Inflammatory macrophage (primary cell): Measurements from ENCODE around the gene RAB22A.
A peak's percentile ranks its signal among the peaks of the same experiment; 100 is the strongest.

ENCODE experiments used
- DNase-seq, 2 donors: peaks; one replicate each; pipeline ENCODE4 v3.0.0-alpha.2; 2020 to 2022

The RAB22A gene

DNA sequence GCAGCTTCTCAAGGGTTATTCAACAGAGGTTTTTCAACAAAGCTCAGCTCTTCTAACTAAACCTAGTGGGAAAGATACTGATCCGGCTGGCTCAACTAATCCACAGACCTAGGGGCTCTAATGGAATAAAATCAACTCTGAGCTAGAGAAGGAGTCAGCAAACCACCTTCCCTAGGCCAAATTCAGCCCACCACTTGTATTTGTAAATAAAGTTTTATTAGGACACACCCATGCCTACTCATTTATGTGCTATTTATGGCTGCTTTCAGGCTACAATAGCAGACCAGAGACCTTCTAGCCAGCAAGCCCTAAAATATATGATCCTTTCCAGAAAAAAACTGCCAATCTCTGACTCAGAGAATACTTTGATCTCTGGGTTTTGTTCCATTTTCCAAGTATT lies 6.0 kb upstream of the RAB22A start:
- no peak for DNase-seq

DNA sequence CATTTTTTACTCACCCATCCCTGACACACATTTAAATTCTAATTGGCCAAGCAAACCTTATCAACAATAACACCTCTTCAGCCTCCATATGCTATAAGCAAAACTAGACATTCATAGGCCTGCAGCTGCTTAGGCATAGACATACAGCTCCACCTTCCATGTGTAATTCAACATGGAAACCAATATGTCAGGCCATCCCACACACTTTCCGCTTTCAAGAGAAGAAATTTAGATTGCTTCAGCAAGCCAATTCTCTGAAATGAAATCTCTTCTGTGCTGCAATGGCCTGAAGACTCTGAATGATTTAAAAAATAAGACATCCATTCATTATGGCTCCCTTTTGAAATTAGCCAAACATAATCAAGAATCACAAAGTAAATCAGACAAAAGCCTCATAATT lies 4.5 kb upstream of the RAB22A start:
- peak; percentile 81 to 83 for DNase-seq

DNA sequence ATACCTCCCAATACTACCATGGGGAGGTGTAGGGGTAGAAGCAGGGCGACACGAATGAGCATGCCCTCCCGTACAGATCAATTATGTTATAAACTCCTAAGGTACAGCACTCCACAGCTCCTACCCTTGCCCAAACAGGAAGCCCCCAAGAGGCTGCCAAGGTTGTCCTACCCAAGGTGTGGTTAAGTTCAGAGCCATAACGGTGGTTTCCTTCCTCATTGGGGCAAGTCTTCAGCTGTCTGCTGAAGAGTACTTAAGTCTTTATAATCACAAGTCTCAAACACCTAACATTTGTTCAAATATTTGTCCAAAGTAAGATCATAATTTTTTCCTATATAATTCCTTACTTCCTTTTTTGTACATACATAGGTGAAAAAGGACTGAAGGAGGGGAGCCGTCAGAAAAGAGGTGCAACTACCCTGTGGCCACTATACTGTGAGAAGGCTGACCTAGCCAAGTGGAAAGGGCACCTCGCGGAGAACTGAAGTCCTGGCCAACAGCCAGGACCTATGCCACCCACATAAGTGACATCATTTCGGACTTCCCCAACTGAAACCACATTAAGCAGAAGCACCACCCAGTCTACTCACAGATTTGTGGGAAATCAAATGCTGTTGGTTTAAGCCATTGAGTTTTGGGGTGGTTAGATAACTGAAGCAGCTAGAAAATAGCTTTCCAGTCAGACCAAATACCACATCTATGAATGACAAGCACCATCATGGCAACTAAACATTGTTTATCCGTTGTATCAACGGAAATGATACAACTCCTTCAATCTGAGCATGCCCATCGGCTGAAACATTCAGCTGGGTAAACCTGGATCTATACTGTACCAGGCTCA lies 2.9 kb upstream of the RAB22A start:
- peak; percentile 94 to 96 for DNase-seq

DNA sequence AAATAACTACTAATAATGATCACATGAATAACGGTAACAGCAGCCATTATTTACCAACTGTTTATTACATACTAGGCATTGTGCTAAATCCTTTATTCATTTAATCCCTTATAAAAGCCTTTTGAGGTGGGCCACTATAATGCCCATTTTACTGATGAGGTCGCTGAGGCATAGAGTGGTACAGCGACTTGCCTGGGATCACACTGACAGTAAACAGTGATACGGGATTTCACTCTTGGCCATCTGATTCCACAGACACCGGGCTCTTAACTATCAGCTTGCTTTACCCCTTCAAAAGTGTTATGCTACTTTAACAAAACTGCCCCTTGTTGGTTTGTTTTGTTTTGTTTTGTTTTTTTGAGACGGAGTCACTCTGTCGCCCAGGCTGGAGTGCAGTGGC lies 2.2 kb upstream of the RAB22A start:
- DNase-seq, result no peak

GRCh38 chr20:58308290-58308679 lies 1.2 kb upstream of the RAB22A start:
- no peak for DNase-seq

DNA sequence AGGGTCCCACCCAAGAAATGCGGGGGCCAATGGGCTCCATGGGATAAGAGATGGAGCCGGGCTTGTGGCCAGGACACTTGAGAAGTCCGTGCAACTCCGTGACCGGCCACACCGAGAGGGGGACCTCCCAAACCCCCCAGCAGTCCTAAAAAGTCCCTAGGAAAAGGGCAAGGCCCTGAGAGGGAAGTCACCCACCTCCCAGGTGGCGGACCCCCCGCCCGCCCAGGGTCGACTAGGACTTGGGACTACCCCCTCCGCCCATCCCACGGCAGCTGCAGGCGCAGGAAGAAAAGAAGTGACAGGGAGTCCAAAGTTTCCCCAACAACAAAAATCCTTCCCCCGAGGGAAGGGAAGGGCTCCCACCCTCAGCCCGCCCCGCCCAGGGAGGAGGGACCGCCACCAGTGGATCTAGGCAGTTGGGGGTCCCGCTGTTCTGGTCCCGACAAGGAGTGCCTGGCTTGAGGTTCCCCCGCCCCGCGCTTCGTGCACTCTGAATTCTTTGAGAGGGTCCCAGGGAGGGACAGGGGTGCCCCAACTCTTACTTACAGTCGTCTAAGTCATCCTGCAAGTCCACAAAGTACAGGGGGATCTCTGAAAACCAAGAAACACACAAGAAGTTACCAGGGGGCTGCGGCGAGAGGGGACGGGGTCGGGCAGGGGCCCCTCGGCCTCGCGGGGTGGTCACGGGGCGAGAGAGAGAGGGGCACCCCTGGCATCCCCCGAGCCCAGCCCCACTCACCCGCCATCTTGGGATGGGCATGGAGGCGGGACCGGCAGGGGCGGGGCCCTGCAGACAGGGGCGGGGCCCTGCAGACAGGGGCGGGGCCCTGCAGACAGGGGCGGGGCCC lies 611 bp upstream of the RAB22A start:
- peak in 1 of 2 donors; percentile 59 for DNase-seq

DNA sequence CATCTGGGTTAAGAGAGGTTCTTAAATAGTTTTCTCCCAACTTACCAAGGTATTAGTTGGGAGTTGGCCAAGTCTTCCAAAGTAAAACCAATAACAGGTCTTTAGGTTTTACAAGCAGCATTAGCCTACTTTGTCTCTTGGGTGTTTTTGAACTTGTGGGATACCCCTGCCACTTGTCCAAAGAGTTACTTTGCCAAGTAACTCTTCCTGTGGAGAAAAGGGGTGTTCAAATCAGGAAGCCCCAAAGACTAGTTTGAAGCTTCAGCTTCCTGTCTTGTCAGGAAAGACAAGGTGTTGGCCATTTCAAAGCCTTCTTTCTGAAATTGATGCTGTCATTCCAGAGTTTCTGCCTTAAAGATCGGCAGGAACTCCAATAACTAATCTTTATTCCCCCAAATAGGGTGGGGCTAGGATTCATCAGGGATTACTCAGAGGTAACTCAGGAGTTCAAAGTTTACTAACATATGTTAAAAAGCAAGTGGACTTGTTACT lies 822 bp downstream of the RAB22A start:
- peak; percentile 18 to 21 for DNase-seq

DNA sequence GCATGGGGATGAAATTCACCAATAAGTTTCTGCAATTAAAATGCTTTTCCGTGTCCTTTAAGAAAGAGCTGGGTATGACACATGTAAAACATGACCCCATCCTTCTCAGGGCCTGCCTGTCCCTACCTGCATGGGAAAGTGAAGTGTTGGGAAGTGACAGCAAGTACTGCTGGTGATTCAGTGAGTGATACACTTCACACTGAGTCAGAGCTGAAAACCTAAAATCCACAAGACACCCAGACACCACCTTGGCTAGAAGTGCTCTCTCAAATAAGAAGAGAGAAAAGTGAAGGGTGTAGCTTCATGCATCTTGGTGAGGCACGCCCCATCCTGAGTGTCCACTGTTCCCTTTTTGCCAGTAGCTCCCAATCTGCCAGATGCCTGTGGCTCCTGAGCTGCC lies 3.3 kb downstream of the RAB22A start:
- no peak for DNase-seq

DNA sequence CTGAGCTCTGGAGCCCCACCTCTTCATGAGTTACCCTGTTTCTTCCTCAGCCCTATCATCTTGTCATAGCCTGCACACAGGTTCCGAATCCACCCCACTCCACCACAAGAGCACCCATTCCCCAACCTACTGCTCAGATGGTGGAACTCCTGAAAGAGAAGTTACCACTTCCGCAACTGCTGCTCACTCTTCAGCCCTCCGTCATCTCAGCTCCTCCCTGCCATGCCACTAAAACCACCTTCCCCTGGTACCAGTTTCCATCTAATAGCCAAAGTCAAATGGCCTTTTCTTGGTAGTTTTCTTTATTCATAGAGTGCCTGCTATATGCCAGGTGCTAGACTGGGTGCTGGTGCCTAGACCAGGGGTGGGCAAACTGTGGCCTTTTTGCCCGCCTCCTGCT lies 3.9 kb downstream of the RAB22A start:
- DNase-seq, result peak; percentile 24 to 31

DNA sequence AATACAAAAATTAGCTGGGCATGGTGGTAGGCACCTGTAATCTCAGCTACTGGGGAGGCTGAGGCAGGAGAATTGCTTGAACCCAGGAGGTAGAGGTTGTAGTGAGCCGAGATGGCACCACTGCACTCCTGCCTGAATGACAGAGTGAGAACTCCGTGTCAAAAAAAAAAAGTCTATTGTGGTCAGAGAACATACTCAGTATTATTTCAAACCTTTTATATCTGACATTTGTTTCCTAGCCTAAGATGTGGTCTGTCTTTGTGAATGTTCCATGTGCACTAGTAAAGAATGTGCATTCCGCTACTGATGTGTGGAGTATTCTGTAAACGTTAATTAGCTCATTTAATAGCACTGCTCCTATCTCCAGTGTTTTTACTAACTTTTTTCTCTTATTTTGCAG lies 11.7 kb downstream of the RAB22A start:
- DNase-seq, result no peak

DNA sequence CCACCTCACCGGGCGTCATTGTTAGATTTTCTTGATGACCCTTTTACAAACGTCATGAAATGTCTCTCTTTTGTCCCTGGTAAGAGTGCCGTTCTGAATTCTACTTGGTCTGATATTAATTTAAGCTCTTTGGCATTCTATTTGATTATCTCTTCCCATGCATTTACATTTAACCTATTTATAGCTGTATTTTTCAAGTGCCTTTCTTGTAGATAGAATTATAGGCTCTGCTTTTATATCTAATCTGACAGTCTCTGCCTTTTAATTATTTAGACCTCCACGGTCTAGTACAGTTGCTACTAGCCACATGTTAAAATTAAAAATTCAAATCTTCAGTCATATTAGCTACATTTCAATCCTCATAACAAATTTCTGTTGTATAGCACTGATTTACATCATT lies 12.6 kb downstream of the RAB22A start:
- no peak for DNase-seq

- no peak for DNase-seq
Observed at GRCh38 chr20:58325912-58326311, 16.4 kb downstream of the RAB22A start.

DNA sequence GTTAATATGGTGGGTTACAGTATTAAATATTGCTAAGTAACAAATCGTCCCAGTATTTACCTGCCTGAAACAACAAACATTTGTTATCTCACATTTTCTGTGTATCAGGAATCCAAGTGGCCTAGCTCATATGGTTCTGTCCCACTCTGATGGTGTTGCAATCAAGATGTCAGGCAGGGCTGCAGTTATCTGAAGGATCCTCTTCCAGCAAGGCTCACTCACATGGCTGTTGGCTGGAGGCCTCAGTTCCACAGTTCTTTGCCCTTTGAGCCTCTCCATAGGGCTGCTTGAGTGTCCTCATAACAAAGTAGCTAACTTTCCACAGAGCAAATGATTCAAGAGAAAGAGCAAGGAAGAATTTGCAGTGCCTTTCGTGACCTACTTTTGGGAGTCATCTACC lies 17.7 kb downstream of the RAB22A start:
- DNase-seq, result peak; percentile 20 to 27

GRCh38 chr20:58328836-58329235 lies 19.3 kb downstream of the RAB22A start:
- DNase-seq, result no peak

DNA sequence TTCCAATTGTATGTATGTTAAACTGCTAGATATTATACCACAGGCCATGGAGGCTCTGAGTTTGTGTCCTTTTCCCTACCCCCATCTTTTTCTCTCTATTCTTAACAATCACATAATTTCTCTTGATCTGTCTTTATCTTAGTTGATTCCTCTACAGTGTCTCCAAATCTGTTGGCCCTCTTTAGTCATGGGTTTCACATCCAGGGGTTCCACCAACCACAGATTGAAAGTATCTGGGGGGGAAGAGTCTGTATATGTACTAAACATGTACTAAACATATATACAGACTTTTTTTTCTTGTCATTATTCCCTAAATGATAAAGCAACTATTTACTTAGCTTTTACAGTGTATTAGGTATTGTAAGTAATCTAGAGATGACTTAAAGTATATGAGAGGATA lies 20.2 kb downstream of the RAB22A start:
- DNase-seq, result no peak

DNA sequence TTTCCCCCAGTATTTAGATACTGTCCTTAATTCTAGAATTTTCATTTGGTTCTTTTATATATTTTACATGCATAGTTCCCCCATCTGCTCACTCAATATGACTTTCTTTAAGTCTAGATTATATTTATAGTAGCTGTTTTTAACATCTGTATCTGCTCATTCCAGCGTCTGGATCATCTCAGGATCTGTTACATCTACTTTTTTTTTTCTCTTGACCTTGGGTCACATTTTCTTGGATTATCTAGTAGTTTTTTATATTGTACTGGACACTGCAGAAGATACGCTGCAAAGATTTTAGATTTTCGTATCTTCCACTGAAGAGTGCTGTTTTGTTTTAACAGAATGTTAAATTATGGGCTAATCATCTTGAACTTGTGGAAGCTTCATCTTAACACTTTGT lies 20.7 kb downstream of the RAB22A start:
- DNase-seq, result no peak

DNA sequence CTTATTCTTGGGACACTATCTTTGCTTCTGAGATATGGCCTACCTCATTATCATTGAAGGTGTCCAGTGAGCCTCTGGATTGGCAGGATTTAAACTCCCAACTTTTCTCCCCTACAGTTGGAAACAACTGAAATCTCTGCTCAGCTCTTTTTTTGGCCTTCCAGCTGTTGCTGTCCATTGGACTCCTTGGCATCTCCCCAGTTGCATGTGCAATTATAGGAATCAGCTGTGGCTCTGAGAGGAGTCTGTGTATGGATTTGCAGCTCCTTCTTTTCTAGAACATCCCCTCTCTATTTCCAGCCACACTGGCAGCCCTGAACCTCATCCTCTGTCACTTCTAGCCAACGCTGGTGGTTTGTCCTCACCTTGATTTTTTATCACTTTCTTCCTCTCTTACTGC lies 21.2 kb downstream of the RAB22A start:
- no peak for DNase-seq

DNA sequence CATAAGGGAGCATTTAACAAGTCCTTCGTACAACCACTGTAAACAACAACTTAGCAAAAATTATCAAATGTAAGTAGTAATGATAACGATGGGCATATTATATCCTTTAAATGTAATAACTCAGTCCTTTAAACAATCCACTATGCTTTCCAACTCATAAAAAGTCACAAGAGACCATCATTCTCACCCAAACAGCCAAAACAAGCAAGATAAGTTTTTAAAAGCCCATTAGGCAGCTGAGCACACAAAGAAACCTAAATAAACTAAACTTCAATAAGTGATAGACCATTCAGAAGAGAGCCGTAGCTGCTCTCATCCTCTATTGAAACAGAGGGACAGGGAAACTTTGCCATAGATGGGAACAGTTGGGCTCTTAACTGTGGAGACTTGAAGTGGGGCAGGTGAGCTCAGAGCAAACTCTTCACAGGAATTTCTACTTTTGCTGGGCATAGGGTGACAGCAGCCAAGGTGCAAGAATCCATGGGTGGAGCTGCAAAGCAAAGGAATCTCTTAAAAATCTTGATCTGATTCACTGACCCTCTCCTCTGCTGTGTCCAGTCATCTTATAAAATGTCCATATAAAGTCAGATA lies 22.5 kb downstream of the RAB22A start:
- no peak for DNase-seq

DNA sequence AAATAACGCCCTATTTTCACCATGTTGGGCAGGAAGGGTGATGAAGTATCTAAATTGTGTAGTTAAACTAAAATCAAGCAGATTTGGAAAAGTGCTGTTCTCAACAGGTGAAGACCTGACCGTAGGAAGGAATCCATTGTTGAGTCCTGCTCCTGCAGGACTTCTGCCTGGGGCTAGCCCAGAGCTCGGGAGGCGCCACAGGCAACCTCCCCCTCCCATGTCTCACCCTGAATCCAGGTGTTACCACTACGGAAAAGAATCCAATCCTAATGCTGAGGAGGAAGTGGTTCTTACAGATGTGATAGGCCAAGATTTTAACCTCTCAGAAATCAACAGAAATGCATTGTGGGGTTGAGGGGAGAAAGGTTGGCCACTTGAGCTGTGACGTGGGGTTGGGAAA lies 30.2 kb downstream of the RAB22A start:
- no peak for DNase-seq

GRCh38 chr20:58340151-58340550 lies 30.6 kb downstream of the RAB22A start:
- DNase-seq, result no peak

DNA sequence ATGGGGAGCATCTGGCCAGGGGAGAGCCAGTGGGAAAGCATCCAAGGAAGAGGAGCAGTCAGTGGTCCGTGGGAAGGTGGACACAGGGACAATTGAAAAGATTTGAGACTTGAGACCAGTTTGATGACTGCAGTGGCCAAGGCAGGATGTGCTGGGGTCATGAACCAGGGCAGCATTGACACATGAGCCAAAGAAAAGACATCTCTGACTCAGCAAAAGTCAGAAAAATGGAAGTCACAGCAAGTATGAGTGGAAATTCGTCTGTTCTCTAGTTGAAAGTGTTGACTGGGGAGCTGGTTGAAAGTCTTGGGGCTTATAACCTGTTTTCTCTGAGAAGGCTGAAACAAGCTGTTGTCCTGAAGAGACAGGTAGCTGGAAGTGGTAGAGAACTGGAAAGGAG lies 31.3 kb downstream of the RAB22A start:
- no peak for DNase-seq

- no peak for DNase-seq
Observed at GRCh38 chr20:58342104-58342945, 32.8 kb downstream of the RAB22A start.
